Measurements from ENCODE around the gene FOSB. TPM values are rescaled to one million over a fixed set of nuclear protein-coding genes. Genes with fewer than 3 reads are reported as not detected.

FOSB gene
- total and polyA plus RNA-seq, 2 experiments from 2014 or later: 0.55 to 1.9 TPM

- Histone ChIP-seq H3K4me2 (peak overlapping the region; percentile 93), H4K20me1 (replicated peaks; ENCODE audit: insufficient read depth) (no peaks in the 10 kb centered on the region), H3K27ac (ENCODE audit: low read depth) (0 out of 2 replicates have a peak overlapping the region, but pooled peaks have one; percentile 47), H3K4me3 (peak overlapping the region; percentile 85), H3K36me3 (ENCODE audit: insufficient read depth) (no peaks in the 10 kb centered on the region), H2AFZ (peak overlapping the region; percentile 98), H3K79me2 (replicated peaks; ENCODE audit: insufficient read depth) (no peaks in the 10 kb centered on the region), H3K4me1 (ENCODE audit: insufficient read depth) (peaks cover 25% of the 10 kb centered on the region), H3K9me2 (ENCODE audit: insufficient read depth) (no peaks in the 10 kb centered on the region), H3F3A (replicated peaks; ENCODE audit: low read depth) (peaks cover 40% of the 10 kb centered on the region), H3K27me3 (ENCODE audit: insufficient read depth) (peaks cover 29% of the 10 kb centered on the region)
- Mint-ChIP-seq H3K27me3 (ENCODE audit: insufficient read depth, low read depth, poor library complexity) (peaks cover 27% of the 10 kb centered on the region), H3K36me3 (ENCODE audit: low read depth) (no peaks in the 10 kb centered on the region; the same call in 2 of the 3 replicates), H3K4me1 (peaks cover 29% of the 10 kb centered on the region), H3K4me3 (peak overlapping the region; percentile 90), H3K9me3 (no peaks in the 10 kb centered on the region), H3K27ac (no peak overlapping the region)
- DNase-seq (ENCODE audit: low spot score): peak; percentile 69
- no peak for TF ChIP-seq CTCF (conservative IDR thresholded peaks at IDR 0.05; ENCODE audit: low read depth in 2 of 2)
- no peak for TF ChIP-seq CREB1 (CRISPR knock-in tag; IDR thresholded peaks at IDR 0.05; ENCODE audit: low read depth)
- TF ChIP-seq STAT1 (IDR thresholded peaks at IDR 0.05; ENCODE audit: unreplicated experiment): no peak
- ATAC-seq: peak; percentile 1; the same call in 2 of the 3 replicates
Observed at GRCh38 chr19:45442778-45443461, 24.9 kb upstream of the FOSB start.

- Histone ChIP-seq H3K9me2 (ENCODE audit: insufficient read depth) (no peaks in the 10 kb centered on the region), H3K36me3 (ENCODE audit: insufficient read depth) (no peaks in the 10 kb centered on the region), H3K4me1 (ENCODE audit: insufficient read depth) (peaks cover 25% of the 10 kb centered on the region), H2AFZ (peak overlapping the region; percentile 98), H3K4me2 (peak overlapping the region; percentile 93), H3K79me2 (replicated peaks; ENCODE audit: insufficient read depth) (no peaks in the 10 kb centered on the region), H3F3A (replicated peaks; ENCODE audit: low read depth) (peaks cover 41% of the 10 kb centered on the region), H3K4me3 (peak overlapping the region; percentile 85), H3K27me3 (ENCODE audit: insufficient read depth) (peaks cover 36% of the 10 kb centered on the region), H4K20me1 (replicated peaks; ENCODE audit: insufficient read depth) (no peaks in the 10 kb centered on the region), H3K27ac (ENCODE audit: low read depth) (peak overlapping the region; percentile 95)
- Mint-ChIP-seq H3K27me3 (ENCODE audit: insufficient read depth, low read depth, poor library complexity) (peaks cover 30% of the 10 kb centered on the region), H3K9me3 (no peaks in the 10 kb centered on the region), H3K4me1 (peaks cover 29% of the 10 kb centered on the region), H3K27ac (peak overlapping the region; percentile 91), H3K4me3 (peak overlapping the region; percentile 90), H3K36me3 (ENCODE audit: low read depth) (no peaks in the 10 kb centered on the region; the same call in 2 of the 3 replicates)
- peak; percentile 99 for DNase-seq (ENCODE audit: low spot score)
- ATAC-seq: peak; percentile 67
- TF ChIP-seq ETS1 (IDR thresholded peaks at IDR 0.05) (peak; percentile 64), JUNB (IDR thresholded peaks at IDR 0.05; ENCODE audit: unreplicated experiment) (no peak), NANOG (IDR thresholded peaks at IDR 0.05; ENCODE audit: borderline replicate concordance) (no peak), EZH2 (IDR thresholded peaks at IDR 0.05; ENCODE audit: low read depth, unreplicated experiment) (no peak), CREB1 (CRISPR knock-in tag; IDR thresholded peaks at IDR 0.05; ENCODE audit: low read depth) (peak; percentile 99), POLR2AphosphoS5 (IDR thresholded peaks at IDR 0.05; ENCODE audit: low read depth) (peak; percentile 59)
Observed at GRCh38 chr19:45443462-45444317, 24.1 kb upstream of the FOSB start.

Measured in GM23338 (cell line).